HUES64 (cell line): ENCODE results near the gene DTWD2.
"Not testable (repeated sequence)": the region's sequence is repeated elsewhere in the genome, so short reads cannot be mapped to it uniquely, and the experiment has no call there.

Experiments used
- H3K27ac ChIP-seq: 2 replicates; pipeline ENCODE4 v1.7.0; 2013; ENCODE audit warnings: low read depth, low read length, inconsistent platforms
- H3K27me3 ChIP-seq: 2 replicates; pipeline ENCODE4 v1.6.1; 2013; ENCODE audit warnings: mild to moderate bottlenecking, low read length; ENCODE audit not compliant: insufficient read depth
- H3K36me3 ChIP-seq: 2 replicates; pipeline ENCODE4 v1.6.1; 2013; ENCODE audit warnings: mild to moderate bottlenecking, low read length; ENCODE audit not compliant: insufficient read depth
- H3K4me1 ChIP-seq: 2 replicates; pipeline ENCODE4 v1.6.1; 2013; ENCODE audit warnings: mild to moderate bottlenecking, low read length, moderate library complexity; ENCODE audit not compliant: insufficient read depth
- H3K4me3 ChIP-seq: 2 replicates; pipeline ENCODE4 v1.5.1; 2013; ENCODE audit warnings: mild to moderate bottlenecking, low read length, moderate library complexity
- H3K9ac ChIP-seq: 2 replicates; pipeline ENCODE4 v1.6.1; 2013; ENCODE audit warnings: mild to moderate bottlenecking, low read depth, low read length
- H3K9me3 ChIP-seq: 2 replicates; pipeline ENCODE4 v1.6.1; 2013; ENCODE audit warnings: low read depth, low read length; ENCODE audit not compliant: insufficient read depth
- WGBS: fragments of 150-250, 120-280 bp; methylation state at CpG from one replicate; pipeline ENCODE4 v1.1.7; 2013; ENCODE audit warnings: missing lambda C conversion rate; 5-methylcytosine and 5-hydroxymethylcytosine counted together

Gene DTWD2

GRCh38 chr5:118993118-118993517 lies 4.8 kb upstream of the DTWD2 start:
- not testable (repeated sequence) for H3K9ac ChIP-seq, H3K36me3 ChIP-seq, H3K4me3 ChIP-seq, H3K27ac ChIP-seq, H3K27me3 ChIP-seq, H3K4me1 ChIP-seq
- H3K9me3 ChIP-seq: peaks cover 29% of the 10 kb centered on the region

- WGBS: 90% methylated on average over 1 of the region's 3 CpGs
- not testable (repeated sequence) for H3K9ac ChIP-seq
Observed at GRCh38 chr5:118992055-118992454, 3.7 kb upstream of the DTWD2 start.

GRCh38 chr5:118990582-118990981 lies 2.2 kb upstream of the DTWD2 start:
- peaks cover 4% of the 10 kb centered on the region for H3K9me3 ChIP-seq
- no peak overlapping the region for H3K9ac ChIP-seq
- H3K4me1 ChIP-seq: peaks cover 10% of the 10 kb centered on the region
- H3K27me3 ChIP-seq: no peaks in the 10 kb centered on the region
- no peaks in the 10 kb centered on the region for H3K36me3 ChIP-seq
- 93% methylated on average over 1 of the region's 1 CpG for WGBS
- H3K4me3 ChIP-seq: no peak overlapping the region
- no peak overlapping the region for H3K27ac ChIP-seq

More at GRCh38 chr5:118992055-118992454, 3.7 kb upstream of the DTWD2 start:
- not testable (repeated sequence) for H3K4me3 ChIP-seq, H3K4me1 ChIP-seq, H3K27me3 ChIP-seq, H3K27ac ChIP-seq, H3K36me3 ChIP-seq
- H3K9me3 ChIP-seq: peaks cover 18% of the 10 kb centered on the region

GRCh38 chr5:118989816-118990215 lies 1.5 kb upstream of the DTWD2 start:
- Histone ChIP-seq H3K4me1 (peaks cover 10% of the 10 kb centered on the region), H3K27ac (no peak overlapping the region), H3K9me3 (no peaks in the 10 kb centered on the region), H3K9ac (no peak overlapping the region), H3K27me3 (no peaks in the 10 kb centered on the region), H3K4me3 (no peak overlapping the region), H3K36me3 (no peaks in the 10 kb centered on the region)
- WGBS: 88% methylated on average over 6 of the region's 6 CpGs

GRCh38 chr5:118988866-118989180 lies 476 bp upstream of the DTWD2 start:
- Histone ChIP-seq H3K27ac (0 out of 2 replicates have a peak overlapping the region, but pooled peaks have one; percentile 99), H3K9ac (peak overlapping the region; percentile 98), H3K27me3 (no peaks in the 10 kb centered on the region), H3K4me3 (peak overlapping the region; percentile 85), H3K4me1 (peaks cover 10% of the 10 kb centered on the region), H3K9me3 (no peaks in the 10 kb centered on the region), H3K36me3 (no peaks in the 10 kb centered on the region)
- 78% methylated on average over 9 of the region's 9 CpGs for WGBS

GRCh38 chr5:118984602-118985001 lies 3.7 kb downstream of the DTWD2 start:
- Histone ChIP-seq H3K9ac (no peak overlapping the region), H3K4me3 (no peak overlapping the region), H3K36me3 (no peaks in the 10 kb centered on the region), H3K4me1 (peaks cover 10% of the 10 kb centered on the region), H3K27me3 (no peaks in the 10 kb centered on the region), H3K27ac (no peak overlapping the region), H3K9me3 (no peaks in the 10 kb centered on the region)

DNA sequence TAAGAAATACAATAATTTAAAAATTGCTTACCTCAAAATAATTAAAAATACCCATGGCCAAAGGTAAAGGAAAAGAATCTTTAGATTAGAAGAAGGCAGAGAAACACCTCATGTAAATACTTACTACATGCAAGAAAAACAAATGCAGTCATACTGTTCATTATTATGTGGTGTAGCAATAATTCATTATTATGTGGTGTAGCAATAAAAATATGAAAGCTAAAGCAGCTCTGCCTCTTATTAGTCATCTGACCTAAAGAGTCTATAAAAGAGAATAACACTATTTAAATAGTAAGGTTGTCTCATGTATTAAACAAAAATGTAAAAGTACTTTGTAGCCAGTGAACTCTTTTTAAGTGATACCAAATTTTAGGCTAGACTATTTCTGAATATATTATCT lies 6.6 kb downstream of the DTWD2 start:
- Histone ChIP-seq H3K4me1 (no peaks in the 10 kb centered on the region), H3K27ac (no peak overlapping the region), H3K27me3 (no peaks in the 10 kb centered on the region), H3K4me3 (no peak overlapping the region), H3K9ac (no peak overlapping the region), H3K36me3 (no peaks in the 10 kb centered on the region), H3K9me3 (0 out of 2 replicates have a peak, but pooled peaks cover 4% of the 10 kb centered on the region)

GRCh38 chr5:118980438-118980837 lies 7.9 kb downstream of the DTWD2 start:
- no peak overlapping the region for H3K27ac ChIP-seq
- H3K4me3 ChIP-seq: no peak overlapping the region
- no peaks in the 10 kb centered on the region for H3K4me1 ChIP-seq
- H3K9ac ChIP-seq: no peak overlapping the region
- no peaks in the 10 kb centered on the region for H3K36me3 ChIP-seq
- H3K27me3 ChIP-seq: no peaks in the 10 kb centered on the region
- 100% methylated on average over 1 of the region's 1 CpG for WGBS
- H3K9me3 ChIP-seq: 0 out of 2 replicates have a peak, but pooled peaks cover 4% of the 10 kb centered on the region

DNA sequence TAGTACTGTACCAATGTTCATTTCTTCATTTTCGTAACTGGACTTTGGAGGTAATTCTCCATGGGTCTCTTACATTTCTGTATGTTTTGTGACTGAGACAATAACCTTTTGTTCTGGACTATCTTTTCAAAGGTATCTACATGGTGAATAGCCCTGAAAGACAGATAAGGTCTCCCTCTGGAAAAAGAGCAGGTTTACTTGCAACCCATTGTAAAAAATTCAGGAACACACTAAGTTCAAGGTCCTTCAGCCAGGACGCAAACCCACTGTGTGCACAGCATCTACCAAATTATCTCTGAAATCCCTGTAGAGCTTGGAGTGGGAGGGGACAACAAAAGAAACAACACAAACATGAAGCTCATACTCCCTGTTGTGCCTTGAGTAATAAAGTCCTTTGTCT lies 8.3 kb downstream of the DTWD2 start:
- 94% methylated on average over 2 of the region's 2 CpGs for WGBS
- Histone ChIP-seq H3K4me1 (no peaks in the 10 kb centered on the region), H3K4me3 (no peak overlapping the region), H3K9ac (no peak overlapping the region), H3K36me3 (no peaks in the 10 kb centered on the region), H3K9me3 (0 out of 2 replicates have a peak, but pooled peaks cover 4% of the 10 kb centered on the region), H3K27me3 (no peaks in the 10 kb centered on the region), H3K27ac (no peak overlapping the region)

GRCh38 chr5:118973779-118974445 lies 14.4 kb downstream of the DTWD2 start:
- H3K27ac ChIP-seq, H3K9me3 ChIP-seq: not testable (repeated sequence)
- 95% methylated on average over 13 of the region's 23 CpGs for WGBS

GRCh38 chr5:118968925-118969375 lies 19.4 kb downstream of the DTWD2 start:
- no peaks in the 10 kb centered on the region for H3K36me3 ChIP-seq
- peaks cover 8% of the 10 kb centered on the region; the same call in 1 of the 2 replicates for H3K9me3 ChIP-seq
- H3K4me3 ChIP-seq: no peak overlapping the region
- H3K27me3 ChIP-seq: no peaks in the 10 kb centered on the region
- H3K27ac ChIP-seq: no peak overlapping the region
- H3K4me1 ChIP-seq: no peaks in the 10 kb centered on the region
- no peak overlapping the region for H3K9ac ChIP-seq
- WGBS: 86% methylated on average over 4 of the region's 4 CpGs

More at GRCh38 chr5:118973779-118974445, 14.4 kb downstream of the DTWD2 start:
- not testable (repeated sequence) for H3K4me1 ChIP-seq, H3K4me3 ChIP-seq, H3K27me3 ChIP-seq, H3K9ac ChIP-seq, H3K36me3 ChIP-seq

DNA sequence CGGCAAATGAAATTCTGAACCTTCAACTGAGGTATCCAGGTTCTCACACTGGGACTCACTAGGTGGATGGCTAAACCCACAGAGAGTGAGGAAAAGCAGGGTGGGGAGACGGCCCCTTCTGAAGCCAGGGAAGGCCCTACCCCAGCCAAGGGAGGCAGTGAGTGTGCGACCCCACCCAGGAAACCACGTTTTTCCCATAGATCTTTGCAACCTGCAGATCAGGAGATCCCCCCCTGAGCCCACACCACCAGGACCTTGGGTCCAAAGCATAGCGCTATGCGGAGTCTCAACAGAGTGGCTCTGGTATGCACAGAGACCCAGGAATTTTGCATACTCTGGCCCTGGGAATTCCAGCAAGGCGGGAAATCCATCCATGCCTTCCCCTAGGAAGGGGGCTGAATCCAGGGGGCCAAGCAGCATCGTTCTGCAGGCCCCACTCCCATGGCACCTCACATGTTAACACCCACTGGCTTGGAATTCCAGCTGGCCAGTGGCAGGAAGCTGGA lies 19.9 kb downstream of the DTWD2 start:
- H3K4me1 ChIP-seq: no peaks in the 10 kb centered on the region
- no peak overlapping the region for H3K9ac ChIP-seq
- H3K4me3 ChIP-seq: no peak overlapping the region
- H3K27me3 ChIP-seq: no peaks in the 10 kb centered on the region
- 90% methylated on average over 8 of the region's 8 CpGs for WGBS
- H3K9me3 ChIP-seq: peaks cover 11% of the 10 kb centered on the region; the same call in 1 of the 2 replicates
- H3K27ac ChIP-seq: no peak overlapping the region
- no peaks in the 10 kb centered on the region for H3K36me3 ChIP-seq
